GM19455 (cell line): ENCODE results near the gene CCL11.
"Not testable (repeated sequence)": the region's sequence is repeated elsewhere in the genome, so short reads cannot be mapped to it uniquely, and the experiment has no call there.

Experiments
- ATAC-seq: cut with Tn5 transposase; IDR thresholded peaks from one replicate; pipeline ENCODE4 v1.9.1; 2021; ENCODE audit not compliant: unreplicated experiment

CCL11 gene

GRCh38 chr17:34306466-34306865 lies 20.9 kb downstream of the CCL11 start:
- ATAC-seq = no peak

DNA sequence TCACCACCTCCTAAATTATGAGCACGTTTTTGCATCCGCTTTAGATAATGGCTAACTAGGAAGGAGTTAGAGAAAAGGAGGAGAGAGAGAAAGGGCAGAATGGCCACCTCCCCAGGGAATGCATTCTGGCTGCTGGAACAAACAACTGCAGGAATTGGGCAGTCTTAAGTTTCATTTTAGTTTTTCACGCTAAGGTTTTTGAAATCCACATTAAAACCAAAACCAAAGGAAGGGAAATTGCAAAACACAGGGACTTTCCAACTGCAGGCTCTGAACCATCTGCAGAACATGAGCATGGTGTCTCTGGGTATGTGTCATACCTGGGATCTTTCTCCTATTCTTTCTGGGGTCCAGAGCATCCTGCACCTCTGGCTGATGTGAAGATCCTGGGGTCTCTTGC lies 21.6 kb downstream of the CCL11 start:
- ATAC-seq = no peak

DNA sequence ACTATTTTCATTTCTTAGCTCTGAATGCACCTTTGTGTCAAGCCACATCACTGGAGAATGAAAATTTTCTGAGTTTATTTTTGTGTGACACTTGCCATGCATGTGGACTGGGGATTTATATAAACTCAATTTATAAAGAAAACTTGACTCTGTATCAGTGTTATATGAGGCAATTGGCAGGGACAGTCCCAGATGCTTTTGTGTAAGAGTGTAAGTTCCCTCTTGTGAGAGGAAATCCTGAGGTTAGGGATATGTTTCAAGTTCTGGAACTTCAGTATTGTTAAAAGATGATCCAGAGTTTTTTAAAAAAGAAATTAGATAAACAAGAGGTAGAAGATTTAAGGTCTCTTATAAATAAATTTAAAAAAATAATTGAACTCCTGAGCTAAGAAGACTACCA lies 22.8 kb downstream of the CCL11 start:
- ATAC-seq = no peak

- ATAC-seq = no peak
These were observed 25.7 kb downstream of the CCL11 start for GRCh38 chr17:34311291-34311690.

DNA sequence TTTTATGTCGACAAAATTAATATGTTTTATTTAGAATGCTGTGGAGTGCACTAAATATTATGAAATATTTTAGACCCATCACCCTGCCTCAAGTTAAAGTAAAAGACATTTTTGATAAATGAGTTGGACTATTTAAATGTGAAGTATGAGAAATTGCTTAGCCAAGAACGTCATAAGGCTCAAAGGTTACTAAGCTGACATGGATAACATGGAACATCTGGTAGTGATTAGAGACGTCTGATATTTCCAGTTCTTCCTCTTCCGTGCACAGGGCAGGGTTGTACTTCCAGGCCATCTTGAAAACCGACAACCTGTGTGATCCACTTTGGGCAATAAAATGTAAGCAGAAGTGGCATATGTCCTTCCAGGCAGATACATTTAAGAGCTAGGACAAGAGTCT lies 26.5 kb downstream of the CCL11 start:
- no peak for ATAC-seq

DNA sequence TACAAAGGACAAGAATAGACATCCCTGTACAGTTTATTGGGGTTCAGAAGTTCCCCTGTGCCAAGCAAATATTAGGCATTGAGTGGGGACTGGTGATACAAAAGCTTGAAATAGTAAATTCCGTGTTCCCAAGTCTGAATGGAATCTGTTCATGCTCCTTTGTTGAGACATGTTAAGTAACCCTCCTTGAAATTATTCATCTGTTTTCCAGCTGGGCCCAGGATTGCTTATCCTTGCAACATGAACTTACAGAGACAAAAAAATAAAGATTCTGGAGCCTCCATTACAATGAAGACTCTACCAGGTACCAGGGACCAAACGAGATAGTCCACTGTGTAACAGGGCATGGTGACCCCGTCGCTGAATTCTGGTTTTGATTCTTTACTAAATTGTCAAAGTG lies 27.6 kb downstream of the CCL11 start:
- ATAC-seq = no peak

GRCh38 chr17:34314279-34314678 lies 28.7 kb downstream of the CCL11 start:
- ATAC-seq = no peak

GRCh38 chr17:34318474-34318873 lies 32.9 kb downstream of the CCL11 start:
- no peak for ATAC-seq

DNA sequence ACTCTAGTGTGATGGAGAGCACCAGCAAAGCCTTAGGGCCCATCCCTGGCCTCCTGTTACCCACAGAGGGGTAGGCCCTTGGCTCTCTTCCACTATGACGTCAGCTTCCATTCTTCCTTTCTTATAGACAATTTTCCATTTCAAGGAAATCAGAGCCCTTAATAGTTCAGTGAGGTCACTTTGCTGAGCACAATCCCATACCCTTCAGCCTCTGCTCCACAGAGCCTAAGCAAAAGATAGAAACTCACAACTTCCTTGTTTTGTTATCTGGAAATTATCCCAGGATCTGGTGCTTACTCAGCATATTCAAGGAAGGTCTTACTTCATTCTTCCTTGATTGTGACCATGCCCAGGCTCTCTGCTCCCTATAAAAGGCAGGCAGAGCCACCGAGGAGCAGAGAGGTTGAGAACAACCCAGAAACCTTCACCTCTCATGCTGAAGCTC lies 33.5 kb downstream of the CCL11 start, which contains the start of gene CCL8:
Gene CCL8 (plus strand): TSS at position 397 of the 445 bp plus-strand sequence. CDS start 67 bp downstream, outside the sequence.
- ATAC-seq = no peak

GRCh38 chr17:34321964-34322363 lies 36.4 kb downstream of the CCL11 start:
- ATAC-seq = no peak

GRCh38 chr17:34327580-34327979 lies 42.0 kb downstream of the CCL11 start:
- not testable (repeated sequence) for ATAC-seq

DNA sequence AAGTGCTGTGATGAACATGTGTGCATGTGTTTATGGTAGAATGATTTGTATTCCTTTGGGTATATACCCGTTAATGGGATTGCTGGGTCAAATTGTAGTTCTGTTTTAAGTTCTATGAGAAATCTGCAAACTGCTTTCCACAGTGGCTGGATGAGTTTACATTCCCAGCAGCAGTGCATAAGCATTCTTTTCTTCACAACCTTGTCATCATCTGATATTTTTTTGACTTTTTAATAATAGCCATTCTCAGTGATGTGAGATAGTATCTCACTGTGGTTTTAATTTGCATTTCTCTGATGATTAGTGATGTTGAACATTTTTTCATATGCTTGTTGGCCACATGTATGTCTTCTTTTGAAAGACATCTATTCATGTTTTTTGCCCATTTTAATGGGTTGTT lies 52.2 kb downstream of the CCL11 start:
- no peak for ATAC-seq
